AG20443 (cell line): Measurements from ENCODE around the gene OR52E1.

Experiments
- DNase-seq: peaks from one replicate; pipeline ENCODE4 v3.0.0; 2012; ENCODE audit warnings: low spot score, mixed read lengths

The OR52E1 gene

GRCh38 chr11:5117588-5117987 is 48.2 kb downstream of the OR52E1 start:
- DNase-seq = no peak

- DNase-seq = no peak
Observed at GRCh38 chr11:5118893-5119292, 49.5 kb downstream of the OR52E1 start.
